GM13977 (cell line): Measurements from ENCODE around the gene LMAN1.

Source experiments
- DNase-seq: peaks from one replicate; pipeline ENCODE4 v3.0.0; 2012; ENCODE audit warnings: low spot score
- CTCF ChIP-seq: IDR thresholded peaks from 2 replicates; pipeline ENCODE4 v1.5.1; 2012; ENCODE audit warnings: mild to moderate bottlenecking, control low read depth; ENCODE audit not compliant: insufficient read depth; ENCODE audit errors: extremely low read depth, missing control alignments
- in situ Hi-C: fragments of 300-500 bp; cut with MboI; formaldehyde crosslinking; loops from one replicate; pipeline ENCODE4 v1.12.0; 2022; ENCODE audit warnings: low sequenced_read_pairs, low pct_unique_long_range_greater_than_20kb, mixed read lengths, inconsistent platforms; ENCODE audit not compliant: unreplicated experiment

Gene LMAN1

DNA sequence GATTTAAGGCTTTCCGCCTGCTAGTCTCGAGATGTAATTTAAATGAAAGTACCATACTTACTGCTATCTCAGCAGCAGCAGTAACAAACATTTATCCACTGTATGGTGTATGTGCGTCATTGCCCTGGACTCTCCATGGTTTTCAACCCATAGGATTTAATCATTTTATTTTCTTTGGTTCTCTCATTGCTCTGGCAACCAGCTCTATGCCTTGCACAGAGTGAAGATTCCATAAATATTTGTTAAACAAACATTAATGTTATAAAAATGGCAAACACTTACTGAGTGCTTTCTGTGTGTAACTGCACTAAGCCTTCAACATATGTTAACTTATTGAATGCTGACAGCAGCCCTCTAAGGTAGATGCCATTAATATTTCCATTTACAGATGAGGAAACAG is 1.3 kb upstream of the LMAN1 start:
- TF ChIP-seq CTCF = no peak

DNA sequence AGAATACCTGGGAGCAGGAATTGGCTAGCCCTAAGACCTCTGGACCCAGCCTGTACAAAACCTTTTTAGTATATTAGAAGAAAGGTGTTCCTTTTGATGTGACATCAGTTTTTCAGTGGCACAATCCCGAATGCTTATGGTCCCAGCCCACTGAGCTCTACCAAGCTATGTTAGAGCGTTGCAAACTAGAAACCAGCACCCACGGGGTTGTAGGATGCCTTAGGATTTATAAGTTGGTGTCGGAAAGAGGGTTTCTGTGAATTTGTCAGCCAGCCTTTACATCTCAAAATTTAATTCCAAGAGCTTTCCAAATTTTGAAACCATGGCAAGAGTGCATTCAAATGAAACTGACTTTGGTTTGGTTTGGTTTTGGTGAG is 499 bp upstream of the LMAN1 start:
- TF ChIP-seq CTCF = no peak
- no peak for DNase-seq
- in situ Hi-C loops = no loop called here

More for the DNA sequence above, 1.3 kb upstream of the LMAN1 start:
- in situ Hi-C loops = no loop called here
- no peak for DNase-seq

- no peak for DNase-seq
- in situ Hi-C loops = no loop called here
- TF ChIP-seq CTCF = no peak
Observed at GRCh38 chr18:59358414-59358711, 702 bp downstream of the LMAN1 start.

GRCh38 chr18:59357928-59358327 is 1.1 kb downstream of the LMAN1 start:
- no peak for DNase-seq
- no peak for TF ChIP-seq CTCF
- in situ Hi-C loops = no loop called here

DNA sequence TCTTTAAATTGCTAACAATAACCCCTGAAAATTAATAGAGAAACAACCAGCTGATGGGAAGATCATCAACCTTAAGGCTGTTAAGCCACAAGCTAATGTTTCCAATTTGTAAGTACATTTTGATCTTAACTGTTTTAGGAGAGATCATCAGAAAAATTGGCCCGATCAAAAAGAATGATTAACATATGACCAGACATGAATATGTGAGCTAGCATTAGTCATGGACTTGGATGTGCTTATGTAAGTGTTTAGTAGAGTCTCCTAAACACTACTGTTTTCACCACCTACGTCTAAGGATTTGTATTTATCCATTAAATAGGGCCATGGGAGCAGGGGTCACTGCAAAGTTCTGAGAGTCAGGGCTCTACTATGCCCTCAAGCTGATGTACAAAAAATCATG is 4.3 kb downstream of the LMAN1 start:
- TF ChIP-seq CTCF = no peak
- in situ Hi-C loops = no loop called here
- DNase-seq = no peak

GRCh38 chr18:59353079-59353680 is 5.9 kb downstream of the LMAN1 start:
- in situ Hi-C loops = no loop called here
- no peak for DNase-seq

More at GRCh38 chr18:59353079-59353680, 5.9 kb downstream of the LMAN1 start:
- no peak for TF ChIP-seq CTCF
